Myometrial cell (primary cell): ENCODE results near the gene MRPL49. TPM values are rescaled to one million over a fixed set of nuclear protein-coding genes. Genes with fewer than 3 reads are reported as not detected.

Experiments used
- total RNA-seq: library from RNA; depleted of rRNA; stranded (reverse); fragments of >200 nt; gene quantifications from 2 replicates; pipeline ENCODE4 v1.2.3, GENCODE V29; 2015

The MRPL49 gene
- total RNA-seq: 95.3 and 98.3 TPM in 2 replicates

GRCh38 chr11:65121865-65122696 lies at the start of gene MRPL49, which contains the start of gene FAU:
Gene MRPL49, plus strand, starts transcription at chr11:65122321. Its CDS starts 26 bp downstream, at chr11:65122347.
Gene FAU, minus strand, starts transcription at chr11:65122134. Its CDS starts 321 bp downstream, at chr11:65121813.

DNA sequence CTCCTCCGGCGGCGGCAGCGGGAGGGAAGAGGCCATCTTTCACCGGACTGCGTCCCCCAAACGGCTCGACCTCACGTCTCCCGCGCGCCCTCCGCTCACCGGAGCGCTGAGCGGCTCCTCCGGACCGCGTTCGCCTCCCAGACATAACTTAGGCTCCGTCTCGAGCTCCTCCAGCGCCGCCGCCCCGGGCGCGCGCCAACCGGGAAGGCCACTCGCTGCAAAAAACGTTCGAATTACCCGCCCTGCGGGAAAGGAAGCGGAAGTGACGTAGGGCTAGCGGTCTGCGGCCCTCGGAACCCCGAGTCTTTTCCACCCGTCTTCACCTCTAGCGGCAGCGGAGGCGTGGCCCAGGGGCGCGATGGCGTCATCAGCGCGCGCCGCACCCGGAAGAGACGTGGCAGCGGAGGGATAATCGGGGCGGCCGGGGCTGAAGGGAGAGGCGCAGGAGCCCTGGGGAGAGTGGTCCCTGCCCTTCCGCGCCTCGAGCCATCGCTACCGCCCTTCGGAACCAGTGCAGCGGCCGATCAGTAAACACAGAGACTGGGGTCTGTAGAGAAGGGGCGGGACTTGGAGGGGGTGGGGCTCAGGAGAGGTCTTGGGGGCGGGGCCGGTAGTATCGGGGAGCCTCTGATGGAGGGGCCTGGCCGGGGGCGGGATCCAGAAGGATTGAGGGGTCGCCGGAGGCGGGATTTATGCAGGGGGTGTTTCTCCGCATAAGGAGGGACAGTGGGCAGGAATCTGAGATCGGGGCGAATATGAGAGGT lies 38.1 kb upstream of the MRPL49 start, which contains the start of the genes CDCA5 and ZFPL1:
Gene CDCA5, minus strand, starts transcription at position 207 of the 764 bp plus-strand sequence. Its CDS starts 62 bp downstream, at position 145.
Gene ZFPL1, plus strand, starts transcription at position 389 of the 764 bp plus-strand sequence. CDS start 477 bp downstream, outside the sequence.

GRCh38 chr11:65095974-65096806 lies 25.9 kb upstream of the MRPL49 start, which contains the start of gene VPS51:
Gene VPS51, plus strand, starts transcription at chr11:65096214. Its CDS starts 37 bp downstream, at chr11:65096251.

DNA sequence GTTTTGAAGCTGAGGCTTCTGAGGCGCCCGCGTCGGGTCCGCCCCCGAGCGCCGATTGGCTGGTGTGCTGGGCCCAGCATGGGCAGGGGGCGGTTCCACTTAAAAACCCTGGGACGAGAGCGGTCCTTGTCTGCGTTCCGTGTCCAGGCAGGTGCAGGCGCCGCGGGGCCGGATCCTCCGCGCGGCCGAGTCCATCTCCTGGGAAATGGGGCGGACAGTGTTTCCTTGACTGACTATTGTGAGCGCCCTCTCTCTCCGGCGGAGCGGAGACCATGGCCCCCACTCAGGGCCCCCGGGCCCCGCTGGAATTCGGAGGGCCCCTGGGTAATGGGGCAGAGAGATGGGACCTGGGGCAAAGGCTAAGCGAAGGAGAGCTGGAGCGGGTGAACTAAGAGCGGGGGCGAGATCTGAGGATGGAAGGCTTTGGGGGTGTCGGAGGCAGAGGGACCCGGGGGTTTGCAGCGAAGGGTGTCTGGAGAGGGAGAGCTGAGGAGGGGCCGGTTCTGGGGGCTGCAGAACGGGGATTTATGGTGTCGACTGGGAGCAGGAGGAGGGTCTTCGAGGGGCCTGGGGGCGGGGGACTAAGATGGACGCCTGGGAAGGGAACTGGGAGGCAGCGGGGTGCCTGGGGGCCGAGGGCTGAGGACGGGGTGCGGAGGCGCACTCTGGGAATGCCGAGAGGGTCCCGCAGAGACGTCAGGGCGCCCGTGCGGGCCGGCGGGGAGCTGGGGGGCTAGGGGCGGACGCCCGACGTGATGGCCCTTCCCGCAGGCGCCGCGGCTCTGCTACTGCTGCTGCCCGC lies 10.2 kb upstream of the MRPL49 start, which contains the start of gene TM7SF2:
Gene TM7SF2, plus strand, starts transcription at position 129 of the 802 bp plus-strand sequence. Its CDS starts 144 bp downstream, at position 273.

DNA sequence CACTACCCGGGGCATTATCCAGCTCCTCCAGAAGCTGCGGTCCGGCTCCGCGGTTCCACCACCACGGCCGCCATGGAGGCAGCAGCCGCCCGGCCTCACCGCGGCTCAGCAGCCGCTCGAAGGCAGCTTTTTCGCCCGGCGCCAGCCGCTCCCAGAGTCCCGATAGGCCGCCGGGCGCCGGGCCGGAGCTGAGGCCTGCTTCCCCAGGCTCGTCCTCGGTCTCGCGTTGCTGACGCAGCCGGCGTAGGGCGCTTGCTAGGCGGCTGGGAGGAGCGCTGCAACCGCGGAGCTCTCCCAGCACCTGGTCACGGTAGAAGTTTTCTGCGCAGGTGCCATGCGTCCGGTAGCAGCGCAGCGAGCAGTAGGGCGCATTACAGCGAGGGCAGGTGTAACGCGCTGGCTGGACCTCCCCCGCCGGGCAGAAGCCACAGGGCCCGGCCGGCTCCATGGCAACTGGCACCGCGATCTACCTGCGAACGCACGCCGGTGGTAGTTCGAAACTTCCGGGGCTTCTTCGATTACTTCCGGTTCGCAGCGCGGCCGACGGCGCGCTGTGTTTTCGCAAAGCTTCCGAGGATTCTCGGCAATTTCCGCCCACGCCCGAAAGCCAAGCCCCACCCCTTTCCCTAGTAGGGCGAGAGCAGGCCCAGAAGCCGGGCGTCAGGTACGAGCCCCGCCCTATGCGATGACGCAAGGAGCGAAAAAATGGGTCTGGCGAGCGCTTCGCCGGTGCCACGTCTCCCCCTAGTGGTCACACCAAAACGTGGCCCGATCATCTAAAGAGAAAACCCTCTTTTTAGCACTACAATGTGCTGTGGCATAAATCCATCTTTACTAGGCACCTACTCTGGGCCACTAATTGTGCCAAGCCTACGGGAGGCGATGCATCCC lies 4.7 kb upstream of the MRPL49 start, which contains the start of gene ZNHIT2:
Gene ZNHIT2, minus strand, starts transcription at position 496 of the 891 bp plus-strand sequence. Its CDS starts 48 bp downstream, at position 448.

GRCh38 chr11:65134240-65134951 lies 12.3 kb downstream of the MRPL49 start, which contains the start of gene SYVN1:
Gene SYVN1, minus strand, starts transcription at chr11:65134519. Its CDS starts 918 bp downstream, at chr11:65133601.

GRCh38 chr11:65170058-65170534 lies 48.0 kb downstream of the MRPL49 start, which contains the start of gene SPDYC:
Gene SPDYC, plus strand, starts transcription at chr11:65170233. Its CDS starts 1,125 bp downstream, at chr11:65171358.

Other genes with a start within 250 kb of the MRPL49 start
- gene EHD1, start 243.7 kb upstream of the MRPL49 start, total RNA-seq: 99.8 and 161 TPM in 2 replicates
- 22.7 and 27.4 TPM in 2 replicates for gene ATG2A, start 205.1 kb upstream of the MRPL49 start, total RNA-seq
- 14.9 and 20.8 TPM in 2 replicates for gene PPP2R5B, start 197.6 kb upstream of the MRPL49 start, total RNA-seq
- not detected in 2 replicates for gene GPHA2, start 186.4 kb upstream of the MRPL49 start, total RNA-seq
- gene MAJIN, start 150.2 kb upstream of the MRPL49 start, total RNA-seq: not detected in 2 replicates
- gene BATF2, start 125.3 kb upstream of the MRPL49 start, total RNA-seq: 1.2 and 4.9 TPM in 2 replicates
- gene ARL2, start 108.2 kb upstream of the MRPL49 start, total RNA-seq: 128 and 169 TPM in 2 replicates
- gene SNX15, start 94.9 kb upstream of the MRPL49 start, total RNA-seq: 16.3 and 19.0 TPM in 2 replicates
- 19.5 and 34.0 TPM in 2 replicates for gene SAC3D1, start 81.1 kb upstream of the MRPL49 start, total RNA-seq
- 71.2 and 99.7 TPM in 2 replicates for gene NAALADL1, start 63.8 kb upstream of the MRPL49 start, total RNA-seq
- gene CDCA5, start 38.3 kb upstream of the MRPL49 start, total RNA-seq: 13.5 and 16.4 TPM in 2 replicates
- gene ZFPL1, start 38.1 kb upstream of the MRPL49 start, total RNA-seq: 65.7 and 86.8 TPM in 2 replicates
- gene VPS51, start 26.1 kb upstream of the MRPL49 start, total RNA-seq: 189 and 192 TPM in 2 replicates
- 33.7 and 63.1 TPM in 2 replicates for gene TM7SF2, start 10.4 kb upstream of the MRPL49 start, total RNA-seq
- gene ZNHIT2, start 4.6 kb upstream of the MRPL49 start, total RNA-seq: 14.4 and 14.9 TPM in 2 replicates
- gene FAU, start 187 bp upstream of the MRPL49 start, total RNA-seq: 391 and 430 TPM in 2 replicates
- 23.2 and 26.5 TPM in 2 replicates for gene SYVN1, start 12.2 kb downstream of the MRPL49 start, total RNA-seq
- gene SPDYC, start 47.9 kb downstream of the MRPL49 start, total RNA-seq: not detected in 2 replicates
- 216 and 233 TPM in 2 replicates for gene CAPN1, start 59.6 kb downstream of the MRPL49 start, total RNA-seq
- gene POLA2, start 139.6 kb downstream of the MRPL49 start, total RNA-seq: 19.5 and 21.0 TPM in 2 replicates
- gene CDC42EP2, start 192.5 kb downstream of the MRPL49 start, total RNA-seq: 32.4 and 33.4 TPM in 2 replicates
- 42.2 and 51.0 TPM in 2 replicates for gene DPF2, start 211.5 kb downstream of the MRPL49 start, total RNA-seq
- gene TIGD3, start 232.4 kb downstream of the MRPL49 start, total RNA-seq: not detected in 2 replicates